ENCODE results near the gene SPATS2.
A peak's percentile ranks its signal among the peaks of the same experiment; 100 is the strongest.
"Not testable (repeated sequence)": the region's sequence is repeated elsewhere in the genome, so short reads cannot be mapped to it uniquely, and the experiment has no call there.

The SPATS2 gene

DNA sequence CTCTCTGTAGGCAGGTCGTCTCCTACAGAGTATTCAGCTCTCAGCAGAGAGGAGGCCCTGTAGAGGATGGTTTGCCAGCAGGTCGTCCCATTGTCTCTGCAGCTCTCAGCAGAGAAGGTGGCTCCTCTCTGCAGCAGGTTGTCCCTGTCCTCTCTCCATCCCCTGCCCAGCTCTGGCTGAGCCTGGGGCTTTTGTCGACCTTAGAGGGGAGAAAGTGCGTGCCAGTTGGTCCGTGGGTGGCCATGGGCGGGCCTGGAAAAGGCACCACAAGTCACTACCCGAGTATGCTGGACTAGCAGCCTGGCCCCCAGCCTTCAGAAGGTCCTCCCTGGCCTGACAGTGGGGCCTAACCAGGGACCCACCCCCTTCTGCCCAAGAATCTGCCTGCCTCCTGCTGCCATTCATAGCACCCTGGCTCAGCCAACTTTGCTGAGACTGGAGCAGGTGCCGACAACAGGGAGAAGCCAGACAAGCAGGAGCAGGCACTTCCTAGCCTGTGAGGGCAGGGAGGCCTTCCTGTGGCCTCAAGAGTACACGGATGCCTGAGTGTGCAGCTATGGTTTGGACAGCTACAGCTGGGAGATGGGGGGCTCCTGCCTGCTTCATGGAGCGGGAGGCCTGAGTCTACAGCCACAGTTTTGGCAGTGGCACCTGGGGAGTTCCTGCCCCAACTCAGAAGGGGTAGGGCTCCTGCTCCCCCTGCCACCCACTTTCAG, 111.8 kb downstream of the SPATS2 start:
- DNase-seq, result no peak

DNA sequence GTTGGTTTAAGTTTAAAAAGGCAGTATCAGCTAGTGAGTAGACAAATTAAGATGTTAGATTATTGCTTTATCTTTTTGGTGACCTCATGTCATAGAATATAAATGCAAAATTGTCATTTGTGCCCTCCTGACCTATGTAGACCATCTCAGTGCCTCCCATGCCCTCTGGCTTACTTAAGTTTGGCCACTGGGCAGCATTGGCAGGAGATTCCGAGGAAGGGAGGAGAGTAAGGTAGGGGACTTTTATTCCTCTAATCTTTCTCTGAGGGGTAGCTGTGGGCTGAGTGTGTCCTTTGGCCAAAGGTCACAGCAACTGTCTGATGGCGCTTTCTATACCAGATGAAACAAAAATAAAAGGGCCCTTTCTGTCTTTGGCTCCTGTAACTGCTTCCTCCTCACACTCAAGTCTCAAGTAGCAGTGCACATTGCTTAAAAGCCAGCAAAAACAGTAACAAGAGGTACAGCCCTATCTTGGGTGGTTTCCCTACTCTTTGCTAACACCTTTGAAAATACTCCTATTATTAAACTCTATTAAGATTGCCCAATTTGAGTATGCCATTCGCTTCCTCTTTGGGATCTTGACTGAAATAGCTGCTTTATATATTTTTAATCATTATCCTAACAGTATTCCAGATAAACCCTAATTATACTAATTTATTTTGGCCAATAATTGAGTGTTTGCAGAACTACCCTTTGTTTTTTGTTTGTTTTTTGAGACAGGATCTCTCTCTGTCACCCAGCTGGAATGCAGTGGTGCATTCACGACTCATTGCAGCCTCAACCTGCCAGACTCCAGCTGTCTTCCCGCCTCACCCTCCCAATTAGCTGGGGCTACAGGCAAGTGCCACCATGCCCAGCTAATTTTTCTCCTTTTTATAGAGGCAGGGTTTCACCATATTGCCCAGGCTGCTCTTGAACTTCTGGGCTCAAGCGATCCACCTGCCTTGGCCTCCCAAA, 115.1 kb downstream of the SPATS2 start:
- DNase-seq, result no peak

DNA sequence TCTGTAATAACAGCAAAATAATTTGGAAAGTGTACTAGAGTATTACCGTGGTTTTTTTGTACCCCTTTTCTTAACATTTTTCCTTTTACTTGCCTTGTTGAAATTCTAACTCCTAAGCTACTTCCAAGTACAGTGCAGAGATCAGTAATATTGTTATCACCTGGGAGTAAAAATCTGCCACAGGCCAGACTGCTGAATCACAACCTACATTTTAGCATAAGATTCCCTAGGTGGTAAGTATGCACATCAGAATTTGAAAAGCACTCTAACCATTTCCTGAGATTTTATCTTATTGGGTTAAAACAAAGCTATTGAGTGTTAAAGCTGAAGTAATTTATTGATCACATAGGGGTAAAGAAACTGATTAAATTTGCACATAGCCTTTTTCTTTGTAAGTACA, 116.4 kb downstream of the SPATS2 start:
- no peak for DNase-seq

DNA sequence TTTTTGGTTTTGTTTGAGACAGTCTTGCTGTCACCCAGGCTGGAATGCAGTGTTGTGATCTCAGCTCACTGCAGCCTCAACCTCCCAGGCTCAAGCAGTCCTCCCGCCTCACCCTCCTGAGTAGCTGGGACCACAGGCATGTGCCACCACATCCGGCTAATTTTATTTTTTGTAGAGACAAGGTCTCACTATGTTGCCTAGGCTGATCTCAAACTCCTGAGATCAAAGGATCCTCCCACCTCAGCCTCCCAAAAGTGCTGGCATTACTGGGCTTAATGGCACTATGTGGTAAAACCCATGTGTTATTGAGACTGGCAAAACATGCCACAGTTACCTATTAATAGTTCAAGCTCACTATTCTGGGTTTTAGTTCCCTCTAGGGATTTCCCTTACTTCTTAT, 120.3 kb downstream of the SPATS2 start:
- no peak for DNase-seq

DNA sequence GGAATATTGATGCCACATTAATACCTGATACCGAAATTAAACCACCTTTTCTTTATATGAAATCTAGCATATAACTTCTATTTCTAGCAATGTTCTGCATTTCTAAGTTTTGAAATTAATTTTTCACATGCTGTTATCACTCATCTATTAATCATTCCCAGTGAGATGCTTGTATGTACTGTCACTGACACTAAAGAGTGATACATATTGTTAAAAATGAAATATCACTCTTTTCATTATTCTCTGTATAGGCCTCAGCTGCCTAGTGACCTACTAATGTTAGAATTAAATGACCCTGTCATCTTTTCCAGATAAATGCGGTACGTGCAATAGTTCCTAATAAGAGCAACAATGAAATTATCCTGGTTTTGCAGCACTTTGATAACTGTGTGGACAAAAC, 121.9 kb downstream of the SPATS2 start:
- no peak for DNase-seq

DNA sequence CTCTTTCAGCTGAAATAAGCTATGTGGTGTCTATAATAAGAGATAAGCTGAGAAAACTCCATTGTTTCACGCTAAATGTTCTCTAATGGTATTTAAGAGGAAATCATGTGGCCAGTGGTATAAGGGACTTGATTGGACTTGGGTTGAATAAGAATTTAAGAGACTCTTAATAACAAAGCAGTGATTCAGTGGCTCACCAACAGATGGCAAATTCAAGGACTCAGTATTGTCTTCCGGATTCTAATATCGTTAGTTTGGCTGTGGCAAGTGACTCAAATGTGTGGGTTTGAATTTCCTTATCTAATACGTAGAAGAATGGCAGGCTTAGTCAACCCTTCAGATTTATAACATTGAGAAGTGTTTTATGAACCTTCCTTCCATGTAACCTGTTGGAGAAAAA, 122.5 kb downstream of the SPATS2 start:
- no peak for DNase-seq

DNA sequence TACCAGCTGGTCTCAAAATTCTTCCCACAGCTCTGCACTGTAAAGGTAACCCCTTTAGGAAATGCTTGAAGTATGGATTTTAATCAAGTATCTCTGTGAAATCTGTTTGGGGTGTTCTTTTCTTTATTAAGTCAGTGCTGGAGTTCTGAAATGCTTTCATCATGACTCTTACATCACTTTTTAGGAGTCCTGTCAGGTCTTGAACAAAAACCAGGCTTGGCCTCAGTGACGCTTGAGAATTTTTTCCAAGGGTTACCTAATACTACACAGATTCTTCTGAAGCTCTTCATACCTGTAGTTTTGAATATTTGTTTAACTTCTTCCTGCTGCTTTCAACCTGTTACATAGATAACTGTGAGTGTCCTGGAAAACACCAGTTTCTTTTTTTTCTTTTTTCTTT, 124.6 kb downstream of the SPATS2 start:
- DNase-seq, result no peak

DNA sequence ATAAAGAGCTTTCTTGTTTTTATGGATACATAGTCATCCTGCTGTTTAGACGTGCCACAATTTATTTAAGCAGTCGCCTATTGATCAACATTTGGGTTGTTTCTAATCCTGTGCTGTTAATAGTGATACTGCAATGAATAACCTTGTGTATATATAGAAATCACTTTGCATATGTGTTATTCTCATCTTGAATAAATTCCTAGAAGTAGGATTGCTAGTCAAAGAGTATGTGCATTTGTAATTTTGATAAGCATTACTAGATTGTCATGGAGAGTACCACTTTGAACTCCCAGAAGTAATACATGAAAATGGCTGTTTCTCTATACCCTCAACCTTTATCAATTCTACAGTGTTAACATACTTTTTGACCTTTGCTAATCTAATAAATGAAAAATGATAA, 126.6 kb downstream of the SPATS2 start:
- no peak for DNase-seq

DNA sequence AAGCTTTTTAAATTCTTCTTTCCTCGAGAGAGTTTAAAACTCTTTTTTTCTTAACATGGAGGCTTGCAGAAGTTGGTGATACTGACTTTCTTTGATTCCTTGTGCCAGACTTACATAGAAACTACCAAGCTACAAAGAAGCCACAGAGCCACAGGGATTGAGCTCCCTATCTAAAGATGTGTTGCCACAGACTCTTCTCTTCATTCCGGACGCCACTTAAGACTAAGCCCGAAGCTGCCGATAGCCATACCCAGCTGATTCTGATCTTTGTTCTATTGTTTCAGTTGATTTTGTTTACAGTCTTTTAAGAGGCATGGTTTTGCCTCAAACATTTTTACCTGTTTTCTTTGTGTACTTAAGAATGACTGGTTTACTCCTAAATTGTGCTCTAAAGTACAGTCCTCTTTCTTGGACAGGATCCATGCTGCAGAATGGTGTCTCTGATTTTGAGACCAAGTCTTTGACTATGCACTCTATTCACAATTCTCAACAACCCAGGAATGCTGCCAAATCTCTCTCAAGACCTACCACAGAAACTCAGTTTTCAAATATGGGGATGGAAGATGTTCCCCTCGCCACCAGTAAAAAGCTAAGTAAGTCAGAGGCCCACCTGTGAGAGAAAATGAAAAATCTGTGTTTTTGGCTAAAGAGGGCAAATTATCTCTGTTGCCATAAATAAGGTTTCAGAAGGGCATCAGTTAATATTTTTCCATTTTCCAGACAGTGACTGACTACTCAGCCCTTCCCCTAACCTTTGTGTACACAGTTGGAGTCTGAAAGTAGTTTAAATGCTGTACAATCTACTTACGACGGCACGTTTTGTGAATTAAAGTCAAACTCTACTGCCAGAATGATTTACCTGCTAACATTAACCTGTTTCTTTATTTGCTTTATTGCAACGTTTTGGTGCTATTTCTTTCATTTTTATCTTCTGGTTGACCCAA, 129.4 kb downstream of the SPATS2 start:
- DNase-seq, result no peak

DNA sequence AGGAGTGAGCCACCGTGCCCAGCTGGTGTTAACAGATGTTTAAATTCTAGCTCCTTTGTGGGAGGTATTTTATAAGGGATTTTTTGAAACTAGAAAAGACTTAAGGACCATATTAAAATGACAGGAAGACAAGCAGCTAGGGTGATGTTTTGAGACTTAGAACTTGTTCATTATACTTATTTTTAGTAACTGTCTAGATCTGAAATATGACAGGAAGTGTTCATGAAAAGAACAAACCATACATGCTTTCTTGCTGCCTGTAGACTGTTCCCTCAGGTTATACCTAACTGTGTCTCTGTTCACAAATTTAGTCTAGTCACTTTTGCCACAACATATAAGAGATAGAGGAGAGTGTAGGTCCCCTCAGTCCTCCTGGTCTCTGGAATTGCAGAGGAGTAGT, 134.6 kb downstream of the SPATS2 start:
- DNase-seq, result no peak

DNA sequence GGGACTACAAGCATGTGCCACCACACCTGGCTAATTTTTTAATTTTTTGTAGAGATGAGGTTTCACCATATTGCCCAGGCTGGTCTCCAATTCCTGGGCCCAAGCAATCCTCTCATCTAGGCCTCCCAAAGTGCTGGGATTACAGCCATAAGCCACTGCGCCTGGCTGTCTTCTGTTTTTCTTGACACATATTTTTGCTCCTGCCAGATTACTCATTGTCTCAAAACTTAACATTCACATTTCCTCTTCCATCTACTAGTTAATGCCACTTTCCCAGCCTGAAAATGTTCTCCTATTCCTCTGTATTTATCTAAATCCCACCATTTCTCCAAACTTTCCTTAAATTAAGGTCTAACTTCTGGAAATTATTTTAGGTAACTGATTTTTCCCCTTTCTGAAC, 135.3 kb downstream of the SPATS2 start:
- no peak for DNase-seq

DNA sequence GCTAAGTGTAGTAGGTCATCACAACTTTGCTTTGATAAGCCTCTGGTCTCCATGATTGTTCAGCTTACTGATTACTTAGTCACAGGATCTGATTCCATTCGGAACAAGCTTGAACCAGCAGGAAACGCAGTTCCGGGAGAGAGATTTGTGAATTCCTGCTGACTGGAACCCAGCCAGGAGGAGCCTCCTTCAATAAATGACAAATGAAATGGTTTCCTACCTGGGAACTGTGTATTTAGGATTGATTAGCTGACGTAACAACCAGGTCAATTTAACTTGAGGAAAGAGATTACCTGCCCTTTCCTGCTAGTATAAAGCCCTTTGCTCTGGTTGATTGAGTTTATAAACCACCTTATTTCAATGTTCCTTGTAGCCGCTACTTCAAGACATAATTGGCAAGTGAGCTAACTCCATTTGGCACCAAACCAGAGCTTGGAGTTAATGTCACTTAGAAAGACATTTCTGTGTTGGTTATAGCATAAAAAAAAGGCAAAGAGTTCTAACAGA, 136.5 kb downstream of the SPATS2 start:
- no peak for DNase-seq

DNA sequence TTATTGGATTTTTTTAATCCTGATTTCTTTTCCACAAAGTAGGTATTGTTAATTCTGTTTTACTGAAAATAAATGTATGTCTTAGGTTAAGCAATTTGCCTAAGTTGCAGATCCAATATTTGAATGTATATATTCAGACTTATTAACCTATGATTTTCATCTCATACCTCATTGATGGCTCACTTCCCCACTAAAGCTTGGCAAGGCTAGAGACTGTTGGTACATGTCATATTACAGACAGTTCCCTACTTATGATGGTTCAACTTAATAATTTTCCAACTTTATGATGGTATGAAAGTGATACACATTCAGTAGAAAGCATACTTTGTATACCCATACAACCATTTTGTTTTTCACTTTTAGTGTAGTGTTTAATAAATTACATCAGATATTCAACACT, 138.4 kb downstream of the SPATS2 start:
- DNase-seq, result no peak

DNA sequence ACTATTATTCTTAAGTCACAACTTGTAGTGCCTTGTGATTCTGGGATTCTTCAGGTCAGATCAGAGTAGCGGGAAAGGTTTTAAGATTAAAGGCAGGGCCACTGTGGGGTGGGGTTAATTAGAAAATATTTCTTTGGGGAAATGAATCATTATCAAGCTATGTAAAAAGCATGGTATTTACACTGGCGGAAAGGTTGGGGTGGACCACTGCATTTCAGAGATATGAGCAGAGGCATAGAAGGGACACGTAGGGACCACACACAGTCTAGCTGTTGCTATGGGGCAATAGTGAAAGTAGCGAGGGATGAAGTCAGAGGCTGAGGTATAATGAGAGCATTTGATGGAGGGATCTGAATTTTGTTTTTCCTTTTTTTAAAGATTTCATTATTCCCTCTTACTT, 139.9 kb downstream of the SPATS2 start:
- DNase-seq, result no peak

DNA sequence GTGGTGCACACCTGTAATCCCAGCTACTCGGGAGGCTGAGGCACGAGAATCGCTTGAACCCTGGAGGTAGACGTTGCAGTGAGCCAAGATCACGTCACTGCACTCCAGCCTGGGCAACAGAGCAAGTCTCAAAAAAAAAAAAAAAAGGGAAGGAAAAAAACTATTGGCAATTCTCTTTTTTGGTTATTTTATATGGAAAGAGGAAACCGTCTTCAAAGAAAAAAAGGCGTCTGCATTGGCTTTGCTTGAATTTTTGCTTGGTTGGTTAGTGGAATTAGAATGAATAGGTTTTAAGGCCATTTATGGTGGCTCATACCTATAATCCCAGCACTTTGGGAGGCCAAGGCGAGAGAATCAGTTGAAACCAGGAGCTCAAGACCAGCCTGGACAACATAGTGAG, 142.4 kb downstream of the SPATS2 start:
- DNase-seq, result not testable (repeated sequence)

DNA sequence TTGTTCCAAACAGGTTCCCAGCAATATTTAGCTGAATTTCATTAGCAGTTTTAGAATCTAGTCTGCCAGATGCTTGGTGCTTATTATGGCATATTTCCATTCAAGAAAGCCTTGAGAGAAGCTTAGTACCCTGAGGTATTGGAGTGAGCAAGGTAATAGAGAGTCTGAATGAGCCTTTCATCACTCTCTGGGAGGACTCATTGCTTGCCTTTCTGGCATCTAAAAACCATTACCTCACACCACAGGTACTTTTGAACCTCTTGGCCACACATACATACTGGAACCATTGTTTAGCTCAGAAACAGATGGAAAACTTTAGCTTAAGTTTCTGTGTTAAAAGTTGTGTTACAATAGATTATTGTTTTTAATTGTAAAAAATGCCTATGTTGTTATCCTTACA, 144.1 kb downstream of the SPATS2 start:
- no peak for DNase-seq

DNA sequence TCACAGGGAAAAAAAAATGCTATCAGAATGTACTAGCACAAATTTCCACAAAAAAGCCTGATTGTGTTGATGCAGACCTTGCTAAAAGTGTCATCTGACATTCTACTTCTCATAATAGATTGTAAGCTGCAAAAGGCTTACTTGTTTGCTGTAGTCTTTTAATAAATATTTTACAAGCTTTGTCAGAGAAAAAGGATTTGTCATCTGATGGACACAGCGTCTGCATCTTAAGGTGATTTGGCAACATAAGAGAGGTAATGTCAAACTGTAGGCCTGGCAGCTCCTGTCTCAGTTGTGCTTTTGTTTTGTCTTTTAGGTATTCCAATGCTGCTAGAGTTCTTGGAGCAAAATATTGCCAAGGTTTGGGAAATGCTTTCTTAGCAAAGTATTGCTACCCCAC, 145.3 kb downstream of the SPATS2 start:
- no peak for DNase-seq

DNA sequence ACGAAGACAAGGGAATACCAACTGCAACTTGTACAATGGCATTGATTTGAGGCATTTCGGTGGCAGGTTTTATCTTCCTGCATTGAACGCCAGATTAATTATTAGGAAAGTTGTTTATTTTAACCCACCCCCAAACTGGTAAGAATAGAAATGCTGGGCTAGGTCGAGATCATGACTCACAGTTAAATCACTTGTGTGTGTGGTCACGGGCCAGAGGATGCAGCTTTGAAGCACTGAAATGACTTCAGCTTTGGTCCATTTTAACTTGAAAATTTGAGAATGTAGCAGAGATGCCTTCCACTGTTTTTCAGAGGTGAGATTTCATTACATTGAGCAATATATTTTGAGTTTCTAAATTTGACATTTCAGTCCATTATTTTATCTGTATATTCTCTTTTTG, 148.0 kb downstream of the SPATS2 start:
- DNase-seq, result no peak

DNA sequence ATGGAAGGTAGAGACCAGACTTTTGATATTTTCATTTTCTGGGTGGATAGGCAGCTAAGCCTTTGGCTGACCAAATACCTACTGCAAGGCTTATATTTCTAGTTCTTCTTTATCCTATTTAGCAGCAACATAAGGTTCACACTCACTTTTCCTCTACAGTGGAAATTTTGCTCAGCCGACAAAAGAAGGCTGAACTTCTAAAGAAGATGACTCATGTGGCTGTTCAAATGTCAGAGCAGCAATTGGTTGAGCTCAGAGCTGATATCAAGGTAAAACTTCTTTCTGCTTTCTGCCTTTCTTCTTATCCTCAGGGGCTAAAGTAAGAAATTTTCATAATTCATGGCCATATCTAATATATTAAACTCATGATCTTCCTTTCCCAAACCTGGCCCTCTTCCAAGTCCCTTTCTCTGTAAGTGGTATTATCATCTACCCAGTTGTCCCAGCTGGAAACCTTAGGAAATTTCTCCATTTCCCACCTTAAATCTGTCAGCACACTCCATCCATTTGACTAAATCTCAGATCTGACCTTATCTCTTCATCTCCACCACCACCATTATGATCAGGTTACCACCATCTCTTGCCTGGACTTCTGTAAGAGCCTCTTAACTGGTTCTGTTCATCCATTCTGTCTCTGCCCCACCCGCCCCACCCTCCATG, 151.8 kb downstream of the SPATS2 start:
- no peak for DNase-seq

DNA sequence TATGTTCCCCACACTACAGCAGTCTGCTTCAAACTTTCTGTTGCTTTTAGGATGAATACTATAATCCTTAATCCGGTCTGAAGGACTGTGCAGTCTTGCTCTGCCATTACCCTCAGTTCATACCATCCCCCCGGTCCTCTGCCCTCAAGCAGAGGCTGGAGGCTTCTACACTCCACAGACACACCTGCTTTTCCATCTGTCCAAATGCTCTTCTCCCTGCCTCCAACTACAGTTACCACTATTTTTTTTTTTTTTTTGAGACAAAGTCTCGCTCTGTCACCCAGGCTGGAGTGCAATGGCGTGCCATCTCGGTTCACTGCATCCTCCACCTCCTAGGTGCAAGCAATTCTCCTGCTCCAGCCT, 152.3 kb downstream of the SPATS2 start:
- no peak for DNase-seq

DNA sequence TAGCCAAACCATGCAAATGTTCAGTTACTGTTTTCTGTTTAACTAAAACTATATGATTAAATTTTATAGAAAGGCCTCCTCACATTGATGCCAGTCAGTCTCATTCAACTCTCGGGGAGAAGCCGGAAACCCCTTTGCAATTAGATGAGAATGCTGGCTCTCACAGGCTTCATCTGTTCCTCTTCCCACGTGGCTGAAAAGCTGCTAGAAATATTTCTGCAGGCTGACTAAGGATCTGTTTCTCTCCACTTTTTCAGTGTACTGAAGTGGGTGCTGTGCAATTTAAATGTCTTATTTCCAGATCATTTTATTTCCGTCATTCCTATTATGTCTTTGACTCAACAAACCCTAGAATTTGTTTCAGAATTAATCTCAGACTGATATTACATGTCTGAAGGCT, 154.1 kb downstream of the SPATS2 start:
- DNase-seq, result no peak

DNA sequence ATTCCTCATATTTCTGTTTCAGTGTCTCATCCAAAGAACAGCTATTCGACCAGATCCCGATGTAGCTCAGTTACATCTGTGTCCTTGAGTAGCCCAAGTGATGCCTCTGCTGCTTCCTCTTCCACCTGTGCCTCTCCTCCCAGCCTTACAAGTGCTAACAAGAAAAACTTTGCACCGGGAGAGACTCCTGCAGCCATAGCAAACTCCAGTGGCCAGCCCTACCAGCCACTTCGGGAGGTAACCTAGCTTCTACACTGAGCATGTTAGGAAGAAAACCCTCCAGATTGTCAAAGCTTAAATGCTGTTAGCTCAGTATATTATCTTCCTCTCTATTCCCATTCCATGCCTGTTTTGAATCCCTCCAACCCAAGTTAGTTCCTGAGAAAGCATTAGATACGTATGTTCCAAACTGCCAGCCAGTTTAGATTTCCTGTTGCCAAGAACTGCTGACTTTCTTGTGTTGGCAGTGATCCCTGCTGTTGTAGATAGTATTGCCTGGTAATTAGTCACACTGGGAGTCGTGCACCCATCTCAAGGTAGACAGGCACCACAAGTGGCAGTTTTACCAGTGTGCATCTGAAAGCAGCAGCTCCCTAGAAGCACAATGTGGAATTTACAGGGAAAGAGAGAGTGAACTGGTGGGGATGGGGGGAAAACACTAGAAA, 157.5 kb downstream of the SPATS2 start:
- DNase-seq, result peak; percentile 12

All from hematopoietic multipotent progenitor cell treated with erythropoietin and hydrocortisone succinate and interleukin-3 and kit ligand, for 8 days (in vitro differentiated cells).